Right ventricle myocardium superior (tissue), 1 donor: Measurements from ENCODE around the gene WLS. TPM values are rescaled to one million over a fixed set of nuclear protein-coding genes. Genes with fewer than 3 reads are reported as not detected.

Experiments used
- ATAC-seq: fragments of 200-7000 bp; cut with Tn5 transposase; one replicate; pipeline ENCODE4 v1.9.1; 2020; ENCODE audit warnings: mild to moderate bottlenecking; ENCODE audit not compliant: poor library complexity
- DNase-seq: peaks from one replicate; pipeline ENCODE4 v3.0.0-alpha.2; 2020
- intact Hi-C: fragments of 100-400 bp; cut with DNase I; formaldehyde crosslinking; loops from one replicate; pipeline ENCODE4 v1.11.2; 2022
- total RNA-seq: library from RNA; stranded (reverse); fragmentation: NEBNext Ultra II Directional; extraction: Animal tissue kit (Norgen Biotek cat#: 25700); gene quantifications from one replicate; pipeline ENCODE4 v1.2.1, GENCODE V29; 2021
- donor health status: DM: no; HTN: yes; CAD: no; lungs with severe emphysema.

The WLS gene
- total RNA-seq, 1 donor from 2014 or later = 93.2 TPM

GRCh38 chr1:68149907-68150306 lies 82.4 kb downstream of the WLS start:
- ATAC-seq = no peak
- no peak for DNase-seq
- intact Hi-C loops = no loop called here

- no peak for DNase-seq
- peak; percentile 87 for ATAC-seq
- intact Hi-C loops = no loop called here
Observed at GRCh38 chr1:68149110-68149798, 83.1 kb downstream of the WLS start.

- DNase-seq = no peak
- intact Hi-C loops = no loop called here
- no peak for ATAC-seq
Observed at GRCh38 chr1:68148631-68149030, 83.7 kb downstream of the WLS start.

- intact Hi-C loops = no loop called here
- DNase-seq (no peak), ATAC-seq (peak; percentile 37)
Observed at GRCh38 chr1:68147534-68148171, 84.7 kb downstream of the WLS start.

GRCh38 chr1:68145418-68146126 lies 86.8 kb downstream of the WLS start:
- DNase-seq (no peak), ATAC-seq (no peak)
- intact Hi-C loops = no loop called here

GRCh38 chr1:68144856-68145255 lies 87.5 kb downstream of the WLS start:
- ATAC-seq (no peak), DNase-seq (no peak)
- intact Hi-C loops = no loop called here

- no peak for ATAC-seq
- intact Hi-C loops = no loop called here
- no peak for DNase-seq
Observed at GRCh38 chr1:68143633-68144032, 88.7 kb downstream of the WLS start.

GRCh38 chr1:68142461-68142860 lies 89.9 kb downstream of the WLS start:
- intact Hi-C loops = no loop called here
- ATAC-seq (peak; percentile 6), DNase-seq (no peak)

- intact Hi-C loops = no loop called here
- ATAC-seq = peak; percentile 59
- no peak for DNase-seq
Observed at GRCh38 chr1:68142036-68142435, 90.3 kb downstream of the WLS start.

GRCh38 chr1:68141071-68142021 lies 91.0 kb downstream of the WLS start:
- intact Hi-C loops = no loop called here
- DNase-seq (no peak), ATAC-seq (peak; percentile 58)

GRCh38 chr1:68140536-68140935 lies 91.8 kb downstream of the WLS start:
- ATAC-seq = no peak
- DNase-seq = no peak
- intact Hi-C loops = no loop called here

- no peak for ATAC-seq
- no peak for DNase-seq
- intact Hi-C loops = no loop called here
Observed at GRCh38 chr1:68136187-68136586, 96.1 kb downstream of the WLS start.

GRCh38 chr1:68132426-68133130 lies 99.7 kb downstream of the WLS start:
- intact Hi-C loops = no loop called here
- DNase-seq (no peak), ATAC-seq (no peak)

- DNase-seq = no peak
- no peak for ATAC-seq
- intact Hi-C loops = no loop called here
Observed at GRCh38 chr1:68131261-68131660, 101.1 kb downstream of the WLS start.

GRCh38 chr1:68129536-68130250 lies 102.6 kb downstream of the WLS start:
- no peak for DNase-seq
- ATAC-seq = no peak
- intact Hi-C loops = no loop called here

GRCh38 chr1:68128820-68129219 lies 103.5 kb downstream of the WLS start:
- intact Hi-C loops = no loop called here

GRCh38 chr1:68128157-68128556 lies 104.2 kb downstream of the WLS start:
- ATAC-seq (peak; percentile 60), DNase-seq (no peak)
- intact Hi-C loops = no loop called here

More at GRCh38 chr1:68128820-68129219, 103.5 kb downstream of the WLS start:
- ATAC-seq (peak; percentile 84), DNase-seq (peak; percentile 52)

- intact Hi-C loops = loop anchor here (5.0 kb wide), 1 partner anchor 111 kb away; the partner anchor contains the start of gene WLS
Observed at GRCh38 chr1:68121536-68121935, 110.8 kb downstream of the WLS start.

More at GRCh38 chr1:68121536-68121935, 110.8 kb downstream of the WLS start:
- no peak for ATAC-seq
- no peak for DNase-seq
